GM20000 (cell line): Measurements from ENCODE around the gene PRH2.

Experiments
- DNase-seq: peaks from one replicate; pipeline ENCODE4 v3.0.0; 2012; ENCODE audit warnings: low spot score
- CTCF ChIP-seq: IDR thresholded peaks from 2 replicates; pipeline ENCODE4 v1.5.1; 2012; ENCODE audit warnings: mild to moderate bottlenecking, control low read depth; ENCODE audit errors: extremely low read depth, missing control alignments

Gene PRH2

GRCh38 chr12:10928746-10929286 is at the start of gene PRH2:
PRH2 (plus strand) TSS chr12:10929236; CDS start chr12:10929274, 38 bp downstream.
- no peak for DNase-seq
- TF ChIP-seq CTCF, result no peak

- DNase-seq, result no peak
- no peak for TF ChIP-seq CTCF
Measured at GRCh38 chr12:10884086-10884725, 44.8 kb upstream of the PRH2 start, which contains the start of gene PRH1. PRH1 (minus strand) TSS chr12:10884255; CDS start chr12:10884217, 38 bp downstream.

- DNase-seq, result no peak
- no peak for TF ChIP-seq CTCF
Measured at GRCh38 chr12:10889226-10889625, 39.8 kb upstream of the PRH2 start.

GRCh38 chr12:10891937-10892336 is 37.1 kb upstream of the PRH2 start:
- TF ChIP-seq CTCF, result no peak
- DNase-seq, result no peak

- no peak for TF ChIP-seq CTCF
- DNase-seq, result no peak
Measured at GRCh38 chr12:10896854-10897253, 32.2 kb upstream of the PRH2 start.

- DNase-seq, result no peak
- no peak for TF ChIP-seq CTCF
Measured at GRCh38 chr12:10900530-10900929, 28.5 kb upstream of the PRH2 start.

- TF ChIP-seq CTCF, result no peak
Measured at GRCh38 chr12:10900972-10901371, 28.1 kb upstream of the PRH2 start.

More at GRCh38 chr12:10900972-10901371, 28.1 kb upstream of the PRH2 start:
- DNase-seq, result no peak
